ENCODE measurements around the gene NPPB. TPM values are rescaled to one million over a fixed set of nuclear protein-coding genes. Genes with fewer than 3 reads are reported as not detected.

The NPPB gene
- total RNA-seq, 2 donors from 2014 or later: not detected

DNA sequence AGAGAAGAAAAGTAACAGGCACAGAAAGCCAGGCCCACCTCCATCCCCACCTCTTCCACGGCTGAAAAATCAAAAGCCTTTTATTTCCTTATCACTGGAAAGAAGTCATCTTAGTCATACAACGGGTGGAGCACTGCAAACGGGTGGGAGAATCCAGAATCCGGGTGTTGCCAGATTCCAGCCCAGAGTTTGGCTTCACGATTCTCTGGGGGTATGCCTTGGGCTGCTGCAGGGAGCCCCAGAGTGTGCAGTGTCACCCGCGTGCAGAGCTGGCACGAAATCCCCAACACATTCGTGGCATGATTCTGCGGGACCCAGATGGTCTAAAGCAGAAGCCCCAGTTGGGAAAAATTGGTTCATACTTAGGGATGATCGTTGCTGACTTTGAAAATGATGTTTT, 8.6 kb downstream of the NPPB start:
- 53 to 54% methylated on average over 11 of the region's 11 CpGs for WGBS, 2 donors
- Histone ChIP-seq H3K27ac (no peak overlapping the region), H3K4me1 (no peaks in the 10 kb centered on the region), H3K9me3 (no peaks in the 10 kb centered on the region), H3K36me3 (replicated peaks in 1 of 2; ENCODE audit: insufficient read depth in 1 of 2, low read depth in 2 of 2) (no peaks in the 10 kb centered on the region), H3K27me3 (no peaks in the 10 kb centered on the region), H3K4me3 (no peak overlapping the region)
- no peak for DNase-seq
- no peak for ATAC-seq
- intact Hi-C loops (cut with DNase I): no loop called here
- TF ChIP-seq, protein P1, sequence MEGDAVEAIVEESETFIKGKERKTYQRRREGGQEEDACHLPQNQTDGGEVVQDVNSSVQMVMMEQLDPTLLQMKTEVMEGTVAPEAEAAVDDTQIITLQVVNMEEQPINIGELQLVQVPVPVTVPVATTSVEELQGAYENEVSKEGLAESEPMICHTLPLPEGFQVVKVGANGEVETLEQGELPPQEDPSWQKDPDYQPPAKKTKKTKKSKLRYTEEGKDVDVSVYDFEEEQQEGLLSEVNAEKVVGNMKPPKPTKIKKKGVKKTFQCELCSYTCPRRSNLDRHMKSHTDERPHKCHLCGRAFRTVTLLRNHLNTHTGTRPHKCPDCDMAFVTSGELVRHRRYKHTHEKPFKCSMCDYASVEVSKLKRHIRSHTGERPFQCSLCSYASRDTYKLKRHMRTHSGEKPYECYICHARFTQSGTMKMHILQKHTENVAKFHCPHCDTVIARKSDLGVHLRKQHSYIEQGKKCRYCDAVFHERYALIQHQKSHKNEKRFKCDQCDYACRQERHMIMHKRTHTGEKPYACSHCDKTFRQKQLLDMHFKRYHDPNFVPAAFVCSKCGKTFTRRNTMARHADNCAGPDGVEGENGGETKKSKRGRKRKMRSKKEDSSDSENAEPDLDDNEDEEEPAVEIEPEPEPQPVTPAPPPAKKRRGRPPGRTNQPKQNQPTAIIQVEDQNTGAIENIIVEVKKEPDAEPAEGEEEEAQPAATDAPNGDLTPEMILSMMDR (IDR thresholded peaks at IDR 0.05): no peak
- TF ChIP-seq POLR2A (IDR thresholded peaks at IDR 0.05): no peak

DNA sequence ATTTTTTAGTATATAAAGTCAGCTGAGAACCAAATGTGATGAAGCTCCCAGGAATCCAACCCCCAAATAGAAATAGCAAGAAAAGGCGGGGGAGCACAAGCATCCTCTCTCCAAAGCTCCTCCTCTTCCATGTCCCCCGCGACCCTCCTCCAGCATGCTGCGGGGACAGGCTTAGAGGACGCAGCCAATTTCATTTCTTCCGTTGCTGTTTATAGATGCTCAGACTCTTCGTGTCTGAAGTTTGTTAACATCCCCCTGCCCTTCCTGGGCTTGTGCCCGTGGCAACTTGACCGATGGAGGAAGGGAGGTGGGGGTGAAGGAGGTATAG, 10.4 kb downstream of the NPPB start:
- TF ChIP-seq, protein P1 (IDR thresholded peaks at IDR 0.05): no peak
- TF ChIP-seq POLR2A (IDR thresholded peaks at IDR 0.05): no peak
- 80 to 88% methylated on average over 9 of the region's 9 CpGs for WGBS, 2 donors

DNA sequence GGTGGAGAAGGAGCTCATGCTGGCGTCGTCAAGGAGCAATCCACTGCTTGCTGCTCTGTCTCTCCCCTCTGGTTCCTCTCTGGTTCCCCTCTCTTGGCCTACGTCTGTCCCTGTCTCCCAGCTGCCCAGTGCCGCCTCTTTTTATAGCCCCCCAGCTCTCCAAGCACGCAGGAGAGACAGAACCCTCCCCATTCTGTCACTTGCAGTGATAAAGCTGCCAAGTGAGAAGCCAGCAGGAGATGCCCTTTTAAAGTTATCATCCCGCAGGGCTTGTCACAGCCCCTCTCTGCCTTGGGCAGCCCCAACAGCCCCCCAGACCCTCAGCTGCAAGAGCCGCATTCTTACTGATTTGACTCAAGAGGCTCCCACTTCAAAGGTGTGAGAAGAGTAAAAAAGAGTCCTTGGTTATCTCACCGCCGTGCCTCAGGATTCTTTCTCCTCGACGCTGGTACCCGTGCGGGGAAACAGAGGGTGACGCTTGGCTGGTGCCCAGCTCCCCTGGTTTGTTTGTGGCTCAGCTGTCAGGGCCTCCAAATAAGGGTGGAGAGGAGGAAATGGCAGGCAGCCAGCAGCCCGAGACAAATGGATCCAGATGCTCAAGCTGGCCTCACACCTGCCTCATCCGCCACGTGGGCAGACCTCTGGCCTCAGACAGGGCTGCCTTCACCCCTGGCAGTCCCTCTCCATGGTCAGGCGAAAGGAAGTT, 10.9 kb downstream of the NPPB start, which contains the start of gene NPPA:
Gene NPPA, minus strand, starts transcription at position 117 of the 706 bp plus-strand sequence. Its CDS starts 99 bp downstream, at position 18.
- H3K4me1 ChIP-seq: no peaks in the 10 kb centered on the region
- no peak within 1 kb of the TSS for H3K27ac ChIP-seq
- TF ChIP-seq POLR2A (IDR thresholded peaks at IDR 0.05): no peak
- TF ChIP-seq, protein P1 (IDR thresholded peaks at IDR 0.05): no peak
- H3K4me3 ChIP-seq: no peak within 1 kb of the TSS
- ATAC-seq: no peak
- intact Hi-C loops (cut with DNase I): no loop called here
- no peaks in the 10 kb centered on the region for H3K9me3 ChIP-seq
- peak in 2 of 4 donors; percentile 32 for DNase-seq
- H3K27me3 ChIP-seq: no peaks in the 10 kb centered on the region
- peaks cover 0 to 3% of the 10 kb centered on the region in 2 donors for H3K36me3 ChIP-seq (replicated peaks in 1 of 2; ENCODE audit: insufficient read depth in 1 of 2, low read depth in 2 of 2)
- 70 to 78% methylated on average over 13 to 18 of the region's 18 CpGs for WGBS, 2 donors

More for the DNA sequence above, 10.4 kb downstream of the NPPB start:
- peaks cover 0 to 3% of the 10 kb centered on the region in 2 donors for H3K36me3 ChIP-seq (replicated peaks in 1 of 2; ENCODE audit: insufficient read depth in 1 of 2, low read depth in 2 of 2)
- no peak overlapping the region for H3K27ac ChIP-seq
- DNase-seq: no peak
- no peak for ATAC-seq
- no peaks in the 10 kb centered on the region for H3K4me1 ChIP-seq
- intact Hi-C loops (cut with DNase I): no loop called here
- no peak overlapping the region for H3K4me3 ChIP-seq
- no peaks in the 10 kb centered on the region for H3K27me3 ChIP-seq
- no peaks in the 10 kb centered on the region for H3K9me3 ChIP-seq

DNA sequence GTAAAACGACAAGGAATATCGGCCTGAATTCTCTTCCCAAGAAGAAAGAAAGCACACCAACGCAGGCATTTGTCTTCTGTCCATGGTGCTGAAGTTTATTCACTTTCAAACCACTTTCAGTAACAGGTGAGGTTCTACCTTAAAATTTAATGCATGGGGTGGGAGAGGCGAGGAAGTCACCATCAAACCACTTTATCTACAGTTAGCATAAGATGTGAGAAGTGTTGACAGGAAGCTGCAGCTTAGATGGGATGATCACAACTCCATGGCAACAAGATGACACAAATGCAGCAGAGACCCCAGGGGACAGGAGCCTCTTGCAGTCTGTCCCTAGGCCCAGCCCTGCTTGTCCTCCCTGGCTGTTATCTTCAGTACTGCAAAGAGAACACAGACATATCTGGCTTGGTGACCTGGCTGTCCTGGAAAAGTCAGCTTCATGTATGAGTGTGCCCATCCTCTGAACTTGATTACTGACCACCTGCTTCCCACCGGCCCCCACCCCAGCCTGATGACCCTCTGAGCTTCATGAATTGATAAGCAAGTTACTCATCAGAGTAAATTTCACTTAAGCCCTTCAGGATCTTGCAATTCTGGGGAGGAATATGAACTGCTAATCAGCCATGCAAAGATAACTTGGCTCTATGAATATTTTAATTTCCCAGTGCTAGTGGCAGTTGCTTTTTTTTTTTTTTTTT, 13.0 kb downstream of the NPPB start:
- no peaks in the 10 kb centered on the region for H3K27me3 ChIP-seq
- no peak overlapping the region for H3K4me3 ChIP-seq
- DNase-seq: no peak
- ATAC-seq: no peak
- H3K36me3 ChIP-seq (replicated peaks in 1 of 2; ENCODE audit: insufficient read depth in 1 of 2, low read depth in 2 of 2): peaks cover 1 to 14% of the 10 kb centered on the region in 2 donors
- H3K4me1 ChIP-seq: no peaks in the 10 kb centered on the region
- no peak for TF ChIP-seq POLR2A (IDR thresholded peaks at IDR 0.05)
- TF ChIP-seq, protein P1 (IDR thresholded peaks at IDR 0.05): no peak
- H3K9me3 ChIP-seq: no peaks in the 10 kb centered on the region
- no peak overlapping the region for H3K27ac ChIP-seq
- WGBS, 2 donors: 64 to 76% methylated on average over 5 of the region's 5 CpGs
- intact Hi-C loops (cut with DNase I): no loop called here
